AG04449 (cell line): ENCODE data around the gene ADPRS.
A peak's percentile ranks its signal among the peaks of the same experiment; 100 is the strongest.

Experiments used
- CTCF ChIA-PET: fragments of 350-600 bp; formaldehyde crosslinking; extraction: SDS; loops from one replicate; lab custom pipeline; 2021; ENCODE audit warnings: antibody characterized with exemption; lab: Yijun Ruan, JAX
- POLR2A ChIA-PET: fragments of 400-600, 350-600 bp; formaldehyde crosslinking; extraction: SDS; loops from one replicate; lab custom pipeline; 2020; ENCODE audit warnings: antibody characterized with exemption, inconsistent platforms; lab: Yijun Ruan, JAX
- DNase-seq: peaks from one replicate; pipeline ENCODE4 v3.0.0-alpha.2; 2010; ENCODE audit warnings: low read depth, low spot score
- H3K4me3 ChIP-seq: 2 replicates; pipeline ENCODE4 v1.5.1; 2011; ENCODE audit warnings: low read depth, mild to moderate bottlenecking, control low read depth, low read length
- TF ChIP-seq, protein P1 (sequence below): IDR thresholded peaks from one replicate; pipeline ENCODE4 v1.5.1; 2011; ENCODE audit warnings: mild to moderate bottlenecking, moderate library complexity, low read length, control low read depth, inconsistent platforms; ENCODE audit not compliant: insufficient read depth; ENCODE audit errors: missing control alignments

Gene ADPRS

DNA sequence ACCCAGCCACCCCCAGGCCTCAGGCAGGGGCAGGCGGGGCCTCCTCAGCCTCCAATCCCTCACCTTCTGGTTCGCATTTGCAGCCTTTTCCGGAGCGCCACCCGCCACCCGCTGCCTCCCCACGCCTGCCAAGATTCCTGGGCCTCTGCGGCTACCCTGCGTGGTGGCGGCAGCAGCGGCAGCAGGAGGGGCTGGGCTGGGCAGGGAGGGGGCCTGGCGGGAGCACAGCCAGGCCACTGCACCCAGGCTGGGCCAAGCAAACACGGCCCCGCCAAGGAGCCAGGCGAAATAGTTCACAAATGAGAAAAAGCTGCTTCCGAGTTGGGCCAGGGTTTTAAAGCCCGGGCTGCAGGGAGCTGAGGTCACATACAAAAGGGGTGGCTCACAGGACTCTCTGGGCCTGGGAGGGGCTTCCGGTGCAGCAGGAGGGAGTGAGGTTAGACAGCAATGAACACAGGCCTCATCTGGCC is 26.5 kb downstream of the ADPRS start:
- 0 out of 2 replicates have a peak overlapping the region, but pooled peaks have one; percentile 1 for H3K4me3 ChIP-seq
- TF ChIP-seq, protein P1, sequence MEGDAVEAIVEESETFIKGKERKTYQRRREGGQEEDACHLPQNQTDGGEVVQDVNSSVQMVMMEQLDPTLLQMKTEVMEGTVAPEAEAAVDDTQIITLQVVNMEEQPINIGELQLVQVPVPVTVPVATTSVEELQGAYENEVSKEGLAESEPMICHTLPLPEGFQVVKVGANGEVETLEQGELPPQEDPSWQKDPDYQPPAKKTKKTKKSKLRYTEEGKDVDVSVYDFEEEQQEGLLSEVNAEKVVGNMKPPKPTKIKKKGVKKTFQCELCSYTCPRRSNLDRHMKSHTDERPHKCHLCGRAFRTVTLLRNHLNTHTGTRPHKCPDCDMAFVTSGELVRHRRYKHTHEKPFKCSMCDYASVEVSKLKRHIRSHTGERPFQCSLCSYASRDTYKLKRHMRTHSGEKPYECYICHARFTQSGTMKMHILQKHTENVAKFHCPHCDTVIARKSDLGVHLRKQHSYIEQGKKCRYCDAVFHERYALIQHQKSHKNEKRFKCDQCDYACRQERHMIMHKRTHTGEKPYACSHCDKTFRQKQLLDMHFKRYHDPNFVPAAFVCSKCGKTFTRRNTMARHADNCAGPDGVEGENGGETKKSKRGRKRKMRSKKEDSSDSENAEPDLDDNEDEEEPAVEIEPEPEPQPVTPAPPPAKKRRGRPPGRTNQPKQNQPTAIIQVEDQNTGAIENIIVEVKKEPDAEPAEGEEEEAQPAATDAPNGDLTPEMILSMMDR: no peak
- DNase-seq: peak; percentile 55
- POLR2A ChIA-PET: interaction anchor here (0.6 to 2.0 kb wide), 4 partner anchors 18 to 76 kb away, joined by 3 to 15 read pairs (median 4); partner anchors contain the start of gene TRAPPC3
- CTCF ChIA-PET: interaction anchor here (0.8 to 9.4 kb wide), 6 partner anchors 16 to 185 kb away, joined by 3 to 158 read pairs (median 8); partner anchors contain the start of gene TRAPPC3

DNA sequence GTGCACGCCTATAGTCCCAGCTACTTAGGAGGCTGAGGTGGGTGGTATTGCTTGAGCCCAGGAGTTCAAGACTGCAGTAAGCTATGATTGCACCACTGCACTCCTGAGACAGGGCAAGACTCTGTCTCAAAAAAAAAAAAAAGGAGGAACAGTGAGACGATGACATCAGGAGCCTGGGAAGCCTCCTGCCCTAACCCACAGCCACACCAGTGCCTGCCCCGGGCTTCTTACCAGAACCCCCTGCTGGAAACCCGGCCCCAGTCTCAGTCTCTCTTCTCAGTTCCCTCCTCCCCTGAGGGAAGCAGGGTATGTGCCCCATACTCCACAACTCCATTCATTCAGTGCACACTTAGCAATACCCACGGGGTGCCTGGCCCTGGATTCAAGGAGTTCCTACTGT is 27.2 kb downstream of the ADPRS start:
- H3K4me3 ChIP-seq: no peak overlapping the region
- DNase-seq: no peak
- ChIA-PET POLR2A (interaction anchor here (0.6 to 2.0 kb wide), 4 partner anchors 17 to 75 kb away, joined by 3 to 15 read pairs (median 4); partner anchors contain the start of gene TRAPPC3), CTCF (interaction anchor here (0.8 to 9.4 kb wide), 7 partner anchors 9 to 184 kb away, joined by 3 to 158 read pairs (median 10); partner anchors contain the start of gene TRAPPC3)
- TF ChIP-seq, protein P1: no peak

DNA sequence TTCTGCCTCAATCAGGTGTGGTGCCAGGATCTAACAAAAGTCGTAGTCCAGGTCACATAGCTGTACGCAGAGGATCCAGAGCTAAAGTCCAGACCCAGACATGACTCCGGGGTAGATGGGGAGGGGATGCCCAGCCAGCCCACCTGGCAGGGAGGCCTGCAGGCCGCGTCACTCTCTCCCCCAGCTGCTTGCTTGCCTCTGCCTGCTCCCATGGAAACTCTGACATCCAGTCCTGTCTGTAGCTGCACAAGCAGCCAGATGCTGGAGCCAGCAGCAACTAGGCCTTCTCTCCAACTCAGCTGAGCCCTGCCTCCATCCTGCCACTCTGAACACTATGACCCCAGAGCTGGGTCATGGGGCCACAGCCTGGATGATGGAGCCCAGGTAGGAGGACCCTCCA is 28.2 kb downstream of the ADPRS start:
- POLR2A ChIA-PET: no interaction called here
- TF ChIP-seq, protein P1: no peak
- H3K4me3 ChIP-seq: no peak overlapping the region
- CTCF ChIA-PET: interaction anchor here (1.6 to 9.4 kb wide), 6 partner anchors 10 to 183 kb away, joined by 4 to 158 read pairs (median 16); partner anchors contain the start of gene TRAPPC3
- DNase-seq: no peak

DNA sequence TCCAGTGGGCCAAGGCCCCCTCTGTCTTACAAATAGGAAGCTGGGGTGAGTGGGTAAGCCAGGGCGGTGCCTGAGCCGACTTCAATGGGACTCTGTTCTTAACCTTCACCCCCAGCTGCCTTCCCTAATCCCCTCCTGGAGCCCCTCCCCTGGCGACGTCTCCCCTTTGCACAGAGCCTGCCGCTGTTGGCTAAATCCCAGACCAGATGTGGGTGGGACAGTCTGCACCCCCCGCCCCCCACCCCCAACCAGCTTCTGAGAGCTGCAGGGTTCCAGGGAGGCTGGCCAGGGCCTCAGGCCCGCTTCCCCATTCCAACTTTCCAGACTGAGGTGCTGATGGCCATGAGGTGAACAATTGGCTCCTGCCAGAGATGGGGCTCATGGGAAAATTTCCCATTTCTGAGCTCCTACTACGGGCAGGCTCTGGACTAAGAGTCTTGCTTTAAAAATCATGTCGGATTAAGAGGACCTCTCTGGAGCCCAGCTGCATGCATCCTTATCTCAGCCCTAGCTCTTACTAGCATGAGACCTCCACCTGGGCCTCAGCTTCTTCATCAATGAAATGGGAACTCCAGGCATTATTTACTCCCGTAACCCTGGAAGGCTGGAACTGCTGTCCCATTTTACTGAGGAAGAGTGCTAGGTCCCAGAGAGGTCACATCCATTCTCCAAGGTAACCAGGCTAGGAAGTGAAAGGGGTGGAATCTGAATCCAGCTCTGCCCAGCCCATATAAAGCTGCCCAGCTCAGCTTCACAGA is 29.9 kb downstream of the ADPRS start:
- TF ChIP-seq, protein P1: no peak
- H3K4me3 ChIP-seq: no peak overlapping the region
- DNase-seq: no peak
- ChIA-PET CTCF (interaction anchor here (1.6 to 9.4 kb wide), 5 partner anchors 11 to 70 kb away, joined by 7 to 158 read pairs (median 20); no protein-coding TSS in a partner anchor), POLR2A (interaction anchor here (0.6 to 1.9 kb wide), 4 partner anchors 9 to 126 kb away, joined by 3 to 6 read pairs (median 3); partner anchors contain the start of gene TRAPPC3)

DNA sequence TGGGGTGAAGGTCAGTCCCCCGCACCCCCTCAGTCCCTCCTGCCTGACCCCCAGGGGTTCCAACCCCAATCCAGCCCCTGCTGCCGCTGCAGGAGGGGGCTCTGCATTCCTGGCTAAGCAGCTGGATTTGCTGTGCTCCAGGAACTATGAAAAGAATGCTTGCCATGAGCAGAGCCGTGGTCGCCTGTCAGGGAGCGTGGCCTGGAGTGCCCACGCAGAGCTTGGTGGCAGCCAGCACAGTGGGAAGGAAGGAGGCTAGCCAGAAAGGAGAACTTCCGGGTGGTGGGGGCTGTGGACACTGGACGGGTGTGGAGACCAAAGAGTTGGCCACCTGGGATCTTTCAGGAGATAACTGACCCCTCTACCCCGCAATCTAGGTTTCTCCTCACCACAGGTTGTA is 30.8 kb downstream of the ADPRS start:
- TF ChIP-seq, protein P1: no peak
- DNase-seq: no peak
- ChIA-PET POLR2A (interaction anchor here (0.7 to 1.9 kb wide), 3 partner anchors 10 to 30 kb away, joined by 3 to 6 read pairs (median 3); partner anchors contain the start of gene TRAPPC3), CTCF (interaction anchor here (1.6 to 9.4 kb wide), 5 partner anchors 12 to 69 kb away, joined by 7 to 158 read pairs (median 20); no protein-coding TSS in a partner anchor)
- H3K4me3 ChIP-seq: no peak overlapping the region
